Activated CD4-positive, alpha-beta T cell treated with anti-CD3 and anti-CD28 coated beads for 48 hours (primary cell): ENCODE measurements around the gene HDAC7.
"Not testable (repeated sequence)": the region's sequence is repeated elsewhere in the genome, so short reads cannot be mapped to it uniquely, and the experiment has no call there.

Experiments
- DNase-seq: peaks from one replicate; pipeline ENCODE4 v3.0.0-alpha.2; 2020

Gene HDAC7

DNA sequence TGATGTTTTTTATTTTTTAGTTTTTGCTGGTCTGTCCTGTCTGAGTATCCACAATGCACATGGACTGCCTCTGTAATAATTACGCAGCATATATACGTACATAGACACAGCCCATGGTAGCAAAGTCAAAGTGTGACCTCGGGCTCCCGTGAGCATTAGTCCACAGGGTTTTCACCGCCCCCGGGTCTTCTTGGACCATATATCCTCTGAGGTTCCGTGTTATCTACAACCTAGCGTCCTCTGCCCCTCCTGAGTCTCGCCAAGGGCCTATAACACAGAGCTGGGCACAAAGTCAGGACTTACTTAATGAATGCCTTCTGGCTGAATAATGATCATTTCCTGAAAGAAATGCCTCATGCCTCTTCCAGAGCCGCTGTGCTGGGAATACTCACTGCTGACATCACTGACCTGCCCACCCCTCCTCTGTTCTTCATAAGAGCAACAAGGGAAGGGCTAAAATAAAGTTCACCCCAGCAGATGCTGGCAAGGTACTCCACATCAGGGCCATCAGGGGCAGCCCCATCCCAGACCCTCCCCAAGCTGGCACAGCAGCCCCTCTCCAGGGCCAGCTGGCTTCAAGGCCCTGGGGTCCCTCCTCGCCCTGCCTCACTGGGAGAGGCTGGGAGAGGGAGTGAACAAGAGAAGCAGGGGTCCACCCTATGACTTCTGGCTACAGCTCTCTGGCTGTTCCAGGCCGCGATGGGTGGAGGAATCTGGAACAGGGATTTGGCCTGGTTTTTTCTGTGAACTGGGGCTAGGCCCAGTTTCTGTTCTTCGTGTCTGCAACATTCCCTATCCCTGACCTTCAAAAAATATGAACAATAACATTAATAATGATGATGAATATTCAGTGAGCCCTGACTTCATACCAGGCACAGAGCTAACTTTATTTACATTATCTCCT is 7.9 kb downstream of the HDAC7 start:
- DNase-seq, result no peak

GRCh38 chr12:47811072-47811396 is 8.7 kb downstream of the HDAC7 start:
- no peak for DNase-seq

GRCh38 chr12:47809518-47809917 is 10.2 kb downstream of the HDAC7 start:
- not testable (repeated sequence) for DNase-seq

DNA sequence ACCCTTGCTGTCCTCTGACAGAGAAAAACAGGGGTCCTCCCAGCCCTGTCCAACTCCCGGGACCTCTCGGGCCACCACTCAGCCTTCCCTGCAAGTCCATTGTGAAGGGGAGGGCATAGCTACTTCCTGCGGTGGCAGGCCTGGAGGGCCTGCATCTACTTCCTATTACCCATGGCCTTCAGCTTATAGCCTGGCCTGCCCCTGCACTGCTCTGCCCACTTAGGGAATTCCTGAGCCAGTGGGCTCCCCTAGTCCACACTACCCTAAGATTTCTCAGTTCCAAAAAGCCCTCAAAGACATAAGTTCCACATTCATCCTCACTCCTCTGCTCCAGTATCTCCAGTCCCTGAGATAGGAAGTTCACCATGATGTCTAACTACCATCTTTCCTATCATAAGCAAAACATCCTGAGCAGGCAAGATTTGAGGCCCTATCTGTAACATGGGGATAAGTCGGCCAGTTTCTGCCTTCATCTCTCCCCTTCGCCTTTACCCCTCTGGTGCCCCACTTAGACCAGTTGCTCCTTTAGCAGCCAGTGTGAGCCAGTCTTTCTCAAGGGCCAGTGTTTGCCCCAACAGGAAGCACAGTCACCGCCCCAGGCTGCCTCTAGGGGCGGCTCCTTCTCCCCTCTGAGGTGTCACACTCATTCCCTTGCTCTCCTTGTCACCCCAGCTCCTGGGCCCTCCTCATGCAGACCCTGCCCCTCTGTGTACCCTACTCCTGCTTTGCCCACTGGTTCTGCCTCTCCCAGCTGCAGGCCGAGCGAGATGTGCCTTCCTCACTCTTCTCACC is 10.9 kb downstream of the HDAC7 start:
- peak; percentile 76 for DNase-seq

GRCh38 chr12:47808050-47808449 is 11.7 kb downstream of the HDAC7 start:
- DNase-seq, result peak; percentile 82

GRCh38 chr12:47807338-47807737 is 12.4 kb downstream of the HDAC7 start:
- no peak for DNase-seq

- DNase-seq, result no peak
Measured at GRCh38 chr12:47805417-47805816, 14.3 kb downstream of the HDAC7 start.

DNA sequence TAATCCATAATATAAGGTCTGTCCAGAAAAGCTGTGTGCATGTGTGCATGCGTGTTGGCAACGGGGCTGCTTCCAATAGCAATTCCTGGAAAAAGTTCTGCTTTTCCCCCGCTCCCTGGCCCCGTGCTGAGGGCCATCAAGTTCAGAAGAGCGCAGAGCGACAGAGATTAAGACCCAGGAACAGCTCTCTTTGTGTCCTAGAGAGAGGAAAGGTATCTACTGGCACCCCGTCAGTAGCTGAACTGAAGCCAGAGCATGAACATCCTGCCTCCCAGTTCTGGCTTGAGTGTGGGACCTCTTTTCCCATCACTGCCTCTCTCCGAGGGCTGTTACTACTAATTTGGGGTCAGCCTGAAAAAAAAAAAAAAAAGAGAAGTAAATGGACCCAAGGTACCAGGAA is 15.5 kb downstream of the HDAC7 start:
- DNase-seq, result no peak

DNA sequence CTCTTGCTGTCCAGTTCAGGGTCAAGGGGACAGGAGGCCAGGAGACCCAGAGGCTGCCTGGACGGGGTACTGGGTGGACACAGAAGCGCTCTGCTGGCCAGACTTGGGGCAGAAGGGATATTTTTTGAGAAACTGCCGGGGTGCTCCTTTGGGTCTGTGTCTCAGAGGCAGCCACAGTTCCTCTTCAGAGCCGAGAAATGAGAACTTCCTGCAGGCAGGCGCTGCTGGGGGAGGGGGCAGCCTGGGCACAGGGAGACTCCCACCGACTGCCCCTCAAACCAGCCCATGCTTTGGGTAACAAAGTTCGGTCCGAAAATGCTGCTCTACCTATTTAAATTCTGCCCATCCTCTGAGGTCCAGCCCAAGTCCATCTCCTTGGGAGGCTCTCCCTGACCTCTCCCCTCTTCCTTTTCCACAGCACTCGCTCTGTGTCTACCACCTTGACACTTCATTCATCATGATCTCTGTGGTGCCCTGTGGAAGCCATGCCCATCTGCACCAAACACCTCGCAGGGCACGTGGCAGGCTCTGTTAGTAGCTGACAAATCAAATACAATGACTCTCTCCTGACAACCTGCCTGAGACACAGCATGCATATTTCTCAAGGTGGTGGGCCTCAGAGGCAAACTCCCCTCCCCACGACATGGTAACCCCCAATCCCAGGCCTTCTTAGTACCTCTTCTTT is 16.4 kb downstream of the HDAC7 start:
- DNase-seq, result no peak

DNA sequence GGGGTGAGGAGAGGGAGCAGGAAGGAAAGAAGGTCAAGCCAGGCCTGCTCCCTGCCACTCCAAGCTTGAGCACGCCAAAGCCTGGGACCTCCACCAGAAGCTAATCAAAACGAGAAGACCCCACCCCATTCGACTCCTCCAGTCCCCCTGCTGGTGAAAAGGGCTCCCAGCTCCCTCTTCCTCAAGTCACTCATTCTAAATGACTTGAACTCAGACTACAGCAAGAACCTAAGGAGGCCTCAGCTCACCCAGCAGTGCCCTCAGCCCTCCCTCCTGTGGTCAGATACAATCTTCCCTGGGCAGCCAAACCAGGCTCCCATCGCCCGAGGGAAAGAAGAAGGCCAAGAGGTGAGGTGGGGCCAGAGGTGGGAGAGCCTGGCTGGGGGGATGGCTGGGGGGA is 17.4 kb downstream of the HDAC7 start:
- DNase-seq, result no peak

- no peak for DNase-seq
Measured at GRCh38 chr12:47801904-47802246, 17.8 kb downstream of the HDAC7 start.

GRCh38 chr12:47801170-47801903 is 18.4 kb downstream of the HDAC7 start:
- no peak for DNase-seq

GRCh38 chr12:47800582-47800981 is 19.1 kb downstream of the HDAC7 start:
- DNase-seq, result no peak

DNA sequence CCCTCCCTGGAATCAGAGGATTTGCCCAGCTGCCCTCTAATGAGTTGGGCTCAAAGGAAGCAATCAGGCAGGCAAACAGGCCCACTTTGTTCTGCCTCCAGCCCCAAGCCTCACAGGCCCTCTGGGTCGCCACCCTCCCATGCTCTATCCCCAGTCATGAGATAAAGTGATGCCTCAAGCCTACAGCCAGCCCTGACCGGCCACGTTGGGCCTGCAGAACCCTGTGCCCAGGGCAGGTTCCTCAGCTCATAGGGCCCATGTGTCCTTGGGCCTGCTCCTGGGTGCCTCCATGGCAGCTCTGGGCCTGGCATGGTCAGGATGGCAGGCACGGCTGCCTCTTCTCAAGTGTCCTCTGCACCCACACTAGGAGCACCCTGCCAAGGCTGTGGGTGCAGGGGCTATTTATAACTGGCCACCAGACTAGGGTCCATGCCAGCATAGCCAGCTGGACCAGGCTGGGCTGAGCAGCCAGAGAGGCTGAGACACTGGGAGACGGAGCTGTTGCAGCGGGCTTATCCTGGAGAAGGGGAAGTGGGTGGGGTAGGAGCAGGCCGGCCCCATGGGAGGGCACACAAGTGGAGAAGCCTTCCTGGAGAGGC is 20.2 kb downstream of the HDAC7 start:
- no peak for DNase-seq

DNA sequence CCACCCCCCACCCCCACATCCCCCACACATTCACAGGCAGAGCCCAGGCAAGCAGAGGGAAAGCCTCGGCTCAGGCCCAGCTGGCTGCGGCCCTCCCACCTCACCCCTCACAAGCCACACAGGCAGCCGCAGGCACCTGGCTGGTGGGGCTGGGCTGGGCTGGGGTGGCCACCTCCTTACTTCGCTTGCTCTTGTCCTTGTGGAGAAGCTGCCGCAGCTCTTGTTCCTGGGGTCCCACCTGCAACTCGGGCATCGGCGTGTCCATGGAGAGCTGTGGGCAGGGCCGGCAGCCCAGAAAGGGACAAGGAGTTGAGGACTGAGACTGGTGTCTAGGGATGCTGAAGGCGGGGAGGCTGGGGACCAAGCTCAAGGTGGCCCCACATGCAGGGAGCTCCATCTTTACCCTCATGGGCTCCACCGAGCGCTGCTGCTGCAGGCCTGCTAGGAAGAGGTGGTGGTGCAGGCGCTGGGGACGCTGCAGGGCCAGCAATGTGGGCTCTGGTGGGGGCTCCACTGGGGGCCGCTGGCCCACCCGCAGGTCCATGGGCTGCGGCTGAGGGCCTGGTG is 21.2 kb downstream of the HDAC7 start:
- no peak for DNase-seq

DNA sequence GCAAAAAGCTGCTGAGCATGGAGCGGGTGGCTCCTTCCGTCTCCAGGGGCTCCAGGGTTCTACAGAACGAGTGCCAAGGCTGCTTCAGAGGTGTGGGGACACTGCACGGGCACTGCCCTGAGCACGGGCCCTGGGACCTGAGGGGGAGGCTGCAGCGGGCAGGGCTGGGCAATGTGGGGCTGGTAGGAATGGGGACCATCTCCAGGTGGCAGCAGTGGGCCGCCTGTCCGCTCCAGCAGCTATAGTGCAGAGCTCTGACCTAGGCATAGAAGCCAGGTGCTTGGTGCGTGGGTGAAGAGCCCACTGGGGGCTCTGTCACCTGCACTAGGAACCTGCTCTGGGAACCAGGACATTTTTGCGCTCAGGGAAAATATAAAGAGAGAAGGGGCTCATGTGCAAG is 22.3 kb downstream of the HDAC7 start:
- peak; percentile 37 for DNase-seq

DNA sequence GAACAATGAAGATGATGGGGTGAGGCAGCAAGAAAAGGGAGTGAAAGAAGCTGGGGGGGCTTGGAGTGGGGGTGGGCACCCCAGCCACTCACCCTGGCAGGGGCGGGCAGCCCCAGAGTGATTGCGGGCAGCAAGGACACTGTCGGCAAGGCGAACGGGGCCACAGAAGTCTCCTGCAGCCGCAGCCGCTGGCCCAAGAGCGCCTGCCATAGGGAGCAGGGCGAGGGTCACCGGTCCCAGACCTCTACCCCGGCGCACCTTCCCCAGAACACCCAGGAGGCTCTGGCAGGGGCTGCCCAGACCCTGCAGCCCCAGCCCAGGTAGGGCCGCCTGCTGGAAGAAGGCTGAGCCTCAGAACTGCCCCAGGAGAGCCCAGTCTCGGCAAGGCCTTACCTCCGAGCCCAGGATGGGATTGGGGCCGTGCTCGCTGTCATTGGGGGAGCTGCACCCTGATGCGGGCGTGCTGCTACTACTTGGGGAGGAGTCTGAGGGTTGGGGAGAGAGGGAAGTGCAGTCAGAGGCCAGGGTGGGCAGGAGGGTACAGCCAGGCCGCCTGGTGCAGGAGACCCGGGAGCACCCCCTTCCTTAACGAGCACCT is 23.8 kb downstream of the HDAC7 start:
- DNase-seq, result no peak

- no peak for DNase-seq
Measured at GRCh38 chr12:47795121-47795813, 24.4 kb downstream of the HDAC7 start.

- DNase-seq, result no peak
Measured at GRCh38 chr12:47794679-47795078, 25.0 kb downstream of the HDAC7 start.

GRCh38 chr12:47793015-47793681 is 26.6 kb downstream of the HDAC7 start:
- DNase-seq, result no peak

- no peak for DNase-seq
Measured at GRCh38 chr12:47791874-47792273, 27.8 kb downstream of the HDAC7 start.
